OCI-LY7 (cell line): Measurements from ENCODE around the gene TMEM218.

Experiments
- EZH2phosphoT487 ChIP-seq: fragments of 200-600 bp; sonication (generic); IDR thresholded peaks from 2 replicates; pipeline ENCODE4 v1.6.1; 2018; ENCODE audit warnings: low read depth, borderline replicate concordance, mild to moderate bottlenecking, mixed run types, antibody characterized with exemption, low read length, moderate library complexity, mixed read lengths
- TF ChIP-seq, protein P1 (sequence below): fragments of 200-600 bp; sonication (generic); conservative IDR thresholded peaks from 2 replicates; pipeline ENCODE4 v1.5.1; 2014; ENCODE audit warnings: mild to moderate bottlenecking, antibody characterized with exemption, low read length, moderate library complexity, mixed read lengths

DNA sequence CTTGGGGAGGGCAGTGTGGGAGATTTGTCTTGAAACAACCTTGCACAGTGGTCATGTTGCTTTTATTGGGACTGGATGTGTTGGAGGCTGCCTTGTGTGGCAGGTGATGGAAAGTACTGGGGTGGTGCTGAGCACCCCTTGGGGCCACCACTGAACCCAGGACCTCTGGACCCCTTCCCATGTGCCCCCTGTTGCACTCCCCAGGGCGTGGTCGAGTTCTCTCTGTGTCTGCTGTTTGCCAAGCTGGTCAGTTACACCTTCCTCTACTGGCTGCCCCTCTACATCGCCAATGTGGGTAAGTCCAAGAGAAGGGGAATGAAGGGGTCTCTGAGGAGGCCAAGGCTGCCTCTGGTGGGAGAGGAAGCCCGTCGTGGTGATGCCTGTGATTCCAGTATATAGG is 29.4 kb downstream of the TMEM218 start:
- TF ChIP-seq, protein P1, sequence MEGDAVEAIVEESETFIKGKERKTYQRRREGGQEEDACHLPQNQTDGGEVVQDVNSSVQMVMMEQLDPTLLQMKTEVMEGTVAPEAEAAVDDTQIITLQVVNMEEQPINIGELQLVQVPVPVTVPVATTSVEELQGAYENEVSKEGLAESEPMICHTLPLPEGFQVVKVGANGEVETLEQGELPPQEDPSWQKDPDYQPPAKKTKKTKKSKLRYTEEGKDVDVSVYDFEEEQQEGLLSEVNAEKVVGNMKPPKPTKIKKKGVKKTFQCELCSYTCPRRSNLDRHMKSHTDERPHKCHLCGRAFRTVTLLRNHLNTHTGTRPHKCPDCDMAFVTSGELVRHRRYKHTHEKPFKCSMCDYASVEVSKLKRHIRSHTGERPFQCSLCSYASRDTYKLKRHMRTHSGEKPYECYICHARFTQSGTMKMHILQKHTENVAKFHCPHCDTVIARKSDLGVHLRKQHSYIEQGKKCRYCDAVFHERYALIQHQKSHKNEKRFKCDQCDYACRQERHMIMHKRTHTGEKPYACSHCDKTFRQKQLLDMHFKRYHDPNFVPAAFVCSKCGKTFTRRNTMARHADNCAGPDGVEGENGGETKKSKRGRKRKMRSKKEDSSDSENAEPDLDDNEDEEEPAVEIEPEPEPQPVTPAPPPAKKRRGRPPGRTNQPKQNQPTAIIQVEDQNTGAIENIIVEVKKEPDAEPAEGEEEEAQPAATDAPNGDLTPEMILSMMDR = no peak
- no peak for TF ChIP-seq EZH2phosphoT487
